Measurements from ENCODE around the gene CST8.
"Not testable (repeated sequence)": the region's sequence is repeated elsewhere in the genome, so short reads cannot be mapped to it uniquely, and the experiment has no call there.

CST8 gene, protein sequence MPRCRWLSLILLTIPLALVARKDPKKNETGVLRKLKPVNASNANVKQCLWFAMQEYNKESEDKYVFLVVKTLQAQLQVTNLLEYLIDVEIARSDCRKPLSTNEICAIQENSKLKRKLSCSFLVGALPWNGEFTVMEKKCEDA

DNA sequence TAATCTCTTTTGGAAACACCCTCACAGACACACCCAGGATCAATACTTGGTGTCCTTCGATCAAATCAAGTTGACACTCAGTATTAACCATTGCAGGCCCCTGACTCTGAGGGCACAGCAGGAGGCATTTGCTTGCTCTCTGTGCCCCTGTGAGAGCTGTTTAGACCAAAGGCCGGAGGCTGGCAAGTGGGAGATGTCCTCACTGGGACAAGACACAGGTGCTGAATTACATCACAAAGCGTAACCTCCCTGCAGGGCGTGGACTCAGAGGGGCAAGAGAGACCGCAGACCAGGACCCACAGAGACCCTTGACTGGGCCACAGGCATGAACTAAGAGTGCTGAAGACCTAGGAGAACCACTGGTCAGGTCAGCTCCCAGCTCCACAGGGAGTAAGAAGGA lies at the start of gene CST8:
CST8 (plus strand) TSS at position 301 of the 400 bp plus-strand sequence. CDS start 551 bp downstream, outside the sequence.
- DNase-seq = no peak

DNA sequence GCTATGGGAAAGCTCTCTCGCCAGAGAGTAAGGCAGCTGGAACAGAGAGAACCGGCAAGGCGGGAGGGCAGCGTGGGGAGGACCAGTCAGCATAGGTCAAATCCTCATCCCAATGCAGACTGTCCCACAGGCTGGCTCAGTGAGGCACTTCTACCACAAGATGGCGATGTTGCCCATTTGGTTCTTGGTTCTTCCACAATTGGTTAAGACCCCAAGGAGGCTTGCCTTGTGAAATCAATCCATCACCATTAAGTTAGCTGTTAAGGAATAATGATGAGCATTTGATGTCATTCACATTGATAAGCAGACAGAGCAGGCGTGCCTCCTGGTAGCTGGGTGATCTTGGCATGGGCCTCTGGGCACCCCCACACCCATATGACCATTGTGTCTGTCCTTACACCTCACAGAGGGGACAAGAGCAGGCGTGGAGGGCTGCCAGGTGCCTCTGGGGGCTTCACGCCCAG lies 49.0 kb upstream of the CST8 start:
- DNase-seq = peak; percentile 45 to 75

DNA sequence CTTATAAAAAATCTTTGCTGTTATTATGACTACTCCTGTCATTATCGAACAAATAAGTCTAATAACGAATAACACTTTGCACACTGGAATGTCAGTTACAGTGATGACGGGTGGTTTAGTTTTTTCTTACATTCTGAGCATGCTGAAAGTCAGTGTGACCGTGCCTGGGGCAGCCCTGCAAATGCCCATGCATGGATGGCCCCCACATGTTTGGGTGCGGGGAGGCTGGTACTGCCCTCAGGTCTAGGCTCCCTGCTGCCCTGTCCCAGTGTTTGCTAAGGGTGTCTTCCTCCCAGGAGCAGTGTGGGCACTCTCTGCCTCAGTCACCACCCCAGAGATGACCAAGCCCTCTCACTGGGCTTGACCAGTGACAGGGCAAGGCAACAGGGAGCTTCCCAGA lies 48.5 kb upstream of the CST8 start:
- DNase-seq = no peak

DNA sequence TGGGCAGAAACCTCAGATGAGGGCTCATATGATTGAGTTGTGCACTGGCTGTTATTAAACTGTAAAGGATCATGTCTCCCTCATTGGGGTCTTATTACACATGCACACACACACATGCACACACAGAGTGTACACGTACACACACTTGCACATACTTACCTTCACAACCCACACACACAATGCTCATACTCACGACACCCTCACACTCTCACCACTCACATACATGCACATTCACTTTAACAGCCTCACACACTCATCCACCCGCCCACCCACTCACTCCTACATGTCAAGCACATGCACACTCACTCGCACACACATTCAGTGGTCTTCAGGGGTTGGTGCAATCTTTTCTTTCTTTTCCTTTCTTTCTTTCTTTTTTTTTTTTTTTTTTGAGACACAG lies 46.1 kb upstream of the CST8 start:
- DNase-seq = no peak

DNA sequence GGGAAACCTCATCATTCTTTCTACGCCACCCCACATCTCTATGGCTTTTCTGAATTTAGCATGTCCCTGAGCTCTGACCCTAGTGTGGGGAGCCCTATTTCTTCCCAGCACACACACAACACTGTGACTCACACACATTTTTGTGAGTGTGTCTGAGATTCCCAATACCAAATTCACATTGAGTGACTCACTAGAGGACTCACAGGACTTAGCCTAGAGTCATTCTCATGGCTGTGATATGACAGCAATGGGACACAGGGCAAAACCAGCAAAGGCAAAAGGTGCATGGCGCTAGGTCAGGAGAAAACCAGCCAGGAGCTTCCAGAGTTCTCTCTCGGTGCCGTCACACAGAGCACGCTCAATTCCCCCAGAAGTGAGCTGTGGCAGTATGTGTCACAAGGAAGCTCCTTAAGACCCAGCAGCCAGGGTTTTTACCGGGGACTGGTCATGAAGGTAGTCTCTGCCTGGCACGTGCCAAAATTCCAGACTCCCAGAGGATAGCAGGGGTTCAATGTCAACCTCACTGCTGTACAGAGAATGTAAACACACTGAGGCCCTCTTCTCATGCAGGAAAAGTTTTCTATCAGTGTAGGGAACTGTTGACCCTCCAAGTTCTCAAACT lies 45.2 kb upstream of the CST8 start:
- DNase-seq = no peak

DNA sequence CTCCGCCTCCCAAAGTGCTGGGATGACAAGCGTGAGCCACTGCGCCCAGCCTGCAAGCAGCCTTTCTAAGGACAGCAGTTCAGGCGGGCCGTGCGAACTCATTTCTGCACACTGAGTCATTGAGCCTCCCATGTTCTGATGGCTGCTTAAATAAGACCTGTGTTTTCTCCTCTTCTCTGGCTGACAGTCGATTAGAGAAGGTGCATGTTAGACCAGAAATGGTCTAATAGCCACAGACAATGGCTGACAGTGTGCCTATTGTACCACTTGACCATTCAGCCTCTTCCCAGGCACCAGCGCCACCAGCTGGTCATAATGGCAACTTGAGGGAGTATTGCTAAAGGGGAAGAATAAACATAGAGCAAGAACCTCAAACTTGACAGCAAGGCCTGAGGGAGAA lies 44.4 kb upstream of the CST8 start:
- DNase-seq = peak in 1 of 2 experiments; percentile 25

DNA sequence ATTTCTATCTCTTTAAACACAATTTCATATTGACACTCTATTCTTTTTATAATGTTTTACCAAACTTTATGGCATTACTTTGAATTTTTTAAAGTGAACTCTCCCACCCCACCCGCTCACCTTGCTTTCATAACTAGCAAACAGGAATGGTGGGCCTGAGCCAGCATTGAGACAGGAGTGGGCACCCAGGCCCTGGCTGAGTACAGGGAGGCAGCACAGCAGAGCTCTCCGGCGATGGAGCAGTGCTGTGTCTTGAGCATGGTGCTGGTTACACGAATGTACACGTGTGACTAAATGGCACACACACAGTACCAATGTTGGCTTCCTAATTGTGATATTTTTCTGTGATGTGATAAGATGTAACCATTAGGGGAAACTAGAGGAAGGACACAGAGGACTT lies 42.8 kb upstream of the CST8 start:
- no peak for DNase-seq

DNA sequence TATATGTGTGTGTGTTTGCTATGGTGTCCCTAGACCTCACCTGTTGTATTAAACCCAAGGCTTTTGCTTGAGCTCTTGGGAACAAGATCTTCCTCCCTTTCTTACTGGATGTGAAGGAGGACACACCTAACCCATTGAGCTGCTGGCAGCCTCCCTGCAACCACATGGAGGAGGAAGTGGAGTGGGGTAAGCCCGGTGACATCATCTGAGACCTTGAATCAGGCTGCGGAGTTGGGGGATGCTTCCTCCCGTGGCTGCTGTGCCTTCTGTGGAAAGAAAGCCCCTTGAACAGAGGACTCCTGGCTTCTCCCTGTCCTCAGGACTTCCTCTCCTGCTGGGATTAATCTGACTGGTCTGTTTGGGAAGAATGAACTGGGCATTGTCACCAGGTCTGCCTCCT lies 41.5 kb upstream of the CST8 start:
- no peak for DNase-seq

DNA sequence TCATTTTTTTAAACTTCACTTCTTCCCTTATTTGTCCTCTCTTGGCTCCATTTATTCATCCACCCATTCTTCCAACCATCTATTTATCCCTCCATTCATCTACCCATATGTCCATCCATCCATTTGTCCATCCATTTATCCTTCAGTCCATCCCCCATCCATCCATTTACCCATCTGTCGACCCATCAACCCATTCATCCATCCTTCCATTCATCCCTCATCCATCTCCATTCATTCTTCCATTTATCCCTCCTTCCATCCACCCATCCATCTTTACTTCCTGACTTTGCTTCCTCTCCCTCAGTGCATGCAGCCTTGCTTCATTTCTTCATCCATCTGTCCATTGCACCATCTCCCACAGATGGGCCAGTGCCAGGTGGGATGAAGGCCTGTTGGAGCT lies 40.0 kb upstream of the CST8 start:
- DNase-seq = no peak

DNA sequence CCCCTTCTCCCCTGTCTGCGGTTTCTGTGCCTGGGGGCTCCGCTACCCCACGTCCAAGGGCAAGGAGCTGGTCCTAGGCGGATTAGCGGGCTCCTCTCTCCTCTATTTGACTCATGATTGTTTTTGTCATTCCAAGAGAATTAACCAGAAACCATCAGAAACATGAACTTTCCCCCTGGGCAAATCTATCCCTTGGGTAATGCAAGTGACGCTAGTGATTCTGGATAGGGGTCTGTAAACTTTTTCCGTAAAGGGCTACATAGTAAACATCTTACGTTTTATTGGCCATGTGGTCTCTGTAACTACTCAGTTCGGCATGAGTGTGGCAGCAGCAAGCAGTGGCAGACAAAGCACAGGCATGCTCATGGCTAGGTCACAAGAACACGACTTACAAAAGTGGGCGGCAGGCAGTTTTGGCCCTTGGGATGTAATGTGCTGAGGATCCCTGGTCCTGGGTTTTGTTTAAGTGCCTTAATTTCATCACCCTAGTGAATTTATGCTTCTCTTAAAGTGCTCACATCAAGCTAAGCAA lies 38.9 kb upstream of the CST8 start:
- no peak for DNase-seq

DNA sequence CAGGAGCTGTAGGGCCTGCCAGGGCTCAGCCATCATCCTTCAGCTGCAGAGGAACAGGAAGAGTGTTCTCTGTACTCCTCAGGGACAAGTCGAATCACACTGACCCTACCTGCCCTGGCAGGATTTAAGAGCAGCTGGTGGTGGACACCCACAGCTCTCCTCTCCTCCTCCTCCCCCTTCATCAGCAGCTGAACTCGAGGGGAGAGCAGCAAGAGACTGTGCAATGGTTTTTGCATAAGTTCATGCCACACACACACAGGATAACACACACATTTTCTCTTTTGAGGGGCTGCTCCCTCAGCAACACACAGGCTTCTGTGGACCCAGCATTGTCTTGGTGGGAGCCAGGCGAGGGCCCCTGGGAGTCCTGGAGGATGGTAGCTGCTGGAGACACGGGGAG lies 38.1 kb upstream of the CST8 start, which contains the start of gene CST11:
CST11 (minus strand) TSS at position 101 of the 400 bp plus-strand sequence; CDS start at position 36, 65 bp downstream.
- no peak for DNase-seq

DNA sequence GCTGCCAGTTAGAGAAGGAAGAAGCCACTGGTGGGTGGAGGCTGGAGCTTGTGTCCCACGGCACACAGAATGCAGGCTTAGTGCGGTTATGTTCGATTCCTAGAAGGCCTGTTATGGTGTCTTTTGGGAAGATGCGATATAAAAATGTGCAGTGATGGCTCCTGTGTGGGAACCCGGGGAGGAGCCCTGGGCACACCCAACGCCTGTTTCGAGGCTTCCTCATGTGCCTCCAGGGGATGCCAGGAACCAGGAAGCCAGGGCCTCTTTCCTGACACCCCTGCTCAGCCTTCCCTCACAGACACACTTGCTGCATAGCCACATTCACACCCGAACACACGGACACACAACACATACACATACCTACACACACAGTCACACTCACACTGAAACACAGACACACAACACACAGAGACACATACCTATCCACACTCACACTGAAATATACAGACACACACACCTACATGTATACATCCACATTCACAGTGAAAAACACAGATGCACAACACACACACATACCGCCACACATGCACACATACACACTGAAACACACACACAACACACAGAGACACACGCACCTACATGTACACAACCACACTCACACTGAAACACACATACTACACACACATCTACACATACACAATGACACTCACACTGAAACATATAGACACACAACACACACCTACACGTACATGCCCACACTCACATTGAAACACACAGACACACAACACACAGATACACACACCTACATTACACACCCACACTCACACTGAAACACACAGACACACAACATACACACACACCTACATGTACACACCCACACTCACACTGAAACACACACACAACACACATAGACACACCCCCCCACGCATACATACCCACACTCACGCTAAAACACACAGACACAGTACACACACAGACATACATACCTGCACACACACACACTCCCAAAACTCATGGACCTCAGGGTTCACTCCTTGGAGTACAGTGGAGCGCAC lies 37.1 kb upstream of the CST8 start:
- DNase-seq = no peak

DNA sequence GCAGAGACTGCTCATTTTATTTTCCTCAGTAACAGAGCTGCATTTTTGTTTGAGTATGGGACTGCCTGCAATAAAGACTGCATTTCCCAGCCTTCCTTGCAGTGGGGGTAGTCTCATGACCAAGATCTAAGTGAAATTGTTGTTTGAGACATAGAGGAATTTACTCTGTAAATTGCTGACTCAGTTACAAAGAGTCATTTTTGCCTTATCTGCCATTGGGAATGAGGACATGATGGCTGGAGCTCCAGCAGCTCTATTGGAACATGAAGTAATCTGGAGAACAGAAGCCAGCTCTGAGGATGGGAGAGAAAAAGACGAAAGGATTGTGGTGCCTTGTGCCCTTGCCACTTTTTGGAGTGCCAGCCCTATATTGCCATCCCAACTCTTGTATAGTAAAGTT lies 36.1 kb upstream of the CST8 start:
- no peak for DNase-seq

DNA sequence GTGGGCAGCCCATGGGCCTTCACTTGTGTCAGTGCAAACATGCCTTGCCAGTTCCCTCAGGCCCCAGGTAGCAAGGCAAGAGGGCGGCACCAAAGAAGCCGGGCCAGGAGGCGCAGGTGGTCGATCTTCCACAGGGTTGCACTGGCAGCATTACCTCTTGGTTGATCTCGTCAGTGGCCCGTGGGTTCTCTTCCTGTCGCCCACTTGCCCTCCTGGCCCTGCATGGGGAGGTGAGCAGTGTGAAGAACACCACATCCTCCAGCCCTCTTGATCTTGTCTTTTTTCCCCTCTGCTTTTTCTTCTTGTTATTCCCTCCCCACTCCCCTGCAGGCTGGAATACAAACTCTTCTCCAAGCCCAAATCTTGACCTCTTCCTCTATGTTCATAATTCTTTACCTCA lies 35.3 kb upstream of the CST8 start:
- DNase-seq = no peak

DNA sequence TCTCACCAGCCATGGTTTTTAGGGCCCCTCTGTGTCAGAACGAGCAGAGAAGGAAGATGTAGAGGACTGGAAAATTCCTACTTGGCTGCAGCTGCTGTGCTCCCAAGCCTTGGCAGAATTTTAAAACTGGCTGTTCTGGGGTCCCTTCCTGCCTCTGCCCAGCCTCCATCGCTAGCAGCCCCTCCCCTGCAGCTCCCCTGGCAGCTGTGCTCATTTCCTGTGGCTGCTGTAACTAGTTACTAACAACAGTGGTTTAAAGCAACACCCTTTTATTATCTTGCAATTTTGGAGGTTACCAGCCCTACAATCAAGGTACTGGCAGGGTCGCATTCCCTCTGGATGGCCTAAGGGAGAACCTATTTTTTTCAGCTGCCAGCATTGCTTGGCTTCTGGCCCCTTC lies 34.5 kb upstream of the CST8 start:
- DNase-seq = no peak

DNA sequence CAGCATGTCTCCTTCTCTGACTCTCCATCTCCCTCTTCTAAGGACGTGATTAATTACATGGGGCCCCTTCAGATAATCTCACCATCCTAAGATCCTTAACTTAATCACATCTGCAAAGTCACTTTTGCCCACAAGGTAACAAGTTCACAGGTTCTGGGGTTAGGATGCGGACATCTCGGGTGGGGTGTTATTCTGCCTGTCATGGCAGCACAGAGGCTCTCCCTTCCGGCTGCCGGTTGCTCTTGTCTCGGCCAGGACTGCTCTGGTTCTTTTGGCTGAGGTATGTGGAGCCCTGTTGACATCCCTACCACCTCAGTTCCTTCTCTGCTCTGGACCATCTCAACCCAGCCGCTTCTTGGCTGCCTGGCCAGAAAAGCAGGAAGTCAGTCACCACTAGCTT lies 34.0 kb upstream of the CST8 start:
- no peak for DNase-seq

DNA sequence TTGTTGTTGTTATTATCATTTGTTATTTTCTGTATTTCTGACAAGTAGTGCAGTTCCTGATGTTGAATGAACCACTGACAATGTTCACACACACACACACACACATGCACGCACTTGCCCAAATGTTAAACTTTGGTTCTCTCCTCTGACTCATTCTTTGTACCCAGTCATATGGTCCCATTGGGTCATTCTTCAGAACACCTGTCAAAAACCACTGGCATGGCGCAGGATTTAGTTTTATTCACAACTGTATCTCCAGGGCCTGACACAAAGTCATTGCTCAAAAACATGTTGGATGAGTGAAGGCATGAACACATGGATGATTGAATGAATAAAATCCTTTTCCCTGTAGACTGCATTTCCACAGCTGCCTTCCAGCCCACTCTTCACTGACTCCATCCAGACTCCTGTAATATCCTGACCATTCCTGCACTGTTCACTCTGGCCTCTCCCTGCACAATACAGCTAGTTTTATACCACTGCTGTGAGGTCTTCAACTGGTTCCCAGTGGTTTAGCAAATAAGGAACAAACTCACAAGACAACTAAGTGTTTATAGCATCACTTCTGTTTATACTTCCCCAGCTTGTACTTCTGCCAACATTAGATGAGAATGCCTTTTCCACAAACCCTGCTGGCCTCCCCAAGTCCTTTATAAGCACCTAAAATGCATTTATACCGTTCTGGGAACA lies 31.3 kb upstream of the CST8 start:
- no peak for DNase-seq

DNA sequence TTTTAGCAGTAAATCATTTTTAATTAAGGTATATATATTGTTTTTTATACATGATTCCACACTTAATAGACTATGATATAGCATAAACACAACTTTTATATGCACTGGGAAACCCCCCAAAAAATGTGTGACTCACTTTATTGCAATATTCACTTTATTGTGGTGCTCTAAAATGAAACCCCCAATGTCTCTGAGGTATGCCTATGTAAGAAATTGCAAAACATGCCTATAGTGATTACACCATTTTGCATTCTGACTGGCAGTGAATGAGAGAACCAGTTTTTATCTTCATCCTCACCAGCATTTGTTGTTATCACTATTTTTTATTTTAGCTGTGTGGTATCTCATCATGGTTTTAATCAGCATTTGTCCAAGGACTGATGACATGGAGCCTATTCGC lies 29.7 kb upstream of the CST8 start:
- DNase-seq = no peak

DNA sequence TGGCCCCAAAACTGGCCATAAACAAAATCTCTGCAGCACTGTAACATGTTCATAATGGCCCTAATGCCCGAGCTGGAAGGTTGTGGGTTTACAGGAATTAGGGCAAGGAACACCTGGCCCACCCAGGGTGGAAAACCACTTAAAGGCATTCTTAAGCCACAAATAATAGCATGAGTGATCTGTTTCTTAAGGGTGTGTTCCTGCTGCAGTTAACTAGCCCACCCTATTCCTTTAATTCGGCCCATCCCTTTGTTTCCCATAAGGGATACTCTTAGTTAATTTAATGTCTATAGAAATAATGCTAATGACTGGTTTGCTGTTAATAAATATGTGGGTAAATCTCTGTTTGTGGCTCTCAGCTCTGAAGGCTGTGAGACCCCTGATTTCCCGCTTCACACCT lies 24.0 kb upstream of the CST8 start:
- DNase-seq = not testable (repeated sequence)

DNA sequence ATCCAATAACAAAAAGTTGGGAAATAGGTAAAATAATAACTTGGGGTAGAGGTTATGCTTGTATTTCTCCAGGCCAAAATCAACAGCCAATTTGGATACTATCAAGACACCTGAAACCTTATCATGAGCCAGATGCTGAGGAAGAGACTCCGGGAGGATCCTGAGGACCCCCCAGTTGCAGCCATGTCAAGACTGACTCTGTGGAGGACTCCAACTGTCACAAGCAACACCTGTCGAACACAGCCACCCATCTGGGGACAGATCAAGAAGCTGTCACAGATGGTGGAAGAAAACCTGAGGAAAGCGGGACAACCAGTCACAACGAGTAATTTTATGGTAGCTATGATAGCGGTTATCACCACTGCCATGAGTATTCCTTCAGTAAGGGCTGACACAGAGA lies 18.6 kb upstream of the CST8 start:
- DNase-seq = not testable (repeated sequence)

DNA sequence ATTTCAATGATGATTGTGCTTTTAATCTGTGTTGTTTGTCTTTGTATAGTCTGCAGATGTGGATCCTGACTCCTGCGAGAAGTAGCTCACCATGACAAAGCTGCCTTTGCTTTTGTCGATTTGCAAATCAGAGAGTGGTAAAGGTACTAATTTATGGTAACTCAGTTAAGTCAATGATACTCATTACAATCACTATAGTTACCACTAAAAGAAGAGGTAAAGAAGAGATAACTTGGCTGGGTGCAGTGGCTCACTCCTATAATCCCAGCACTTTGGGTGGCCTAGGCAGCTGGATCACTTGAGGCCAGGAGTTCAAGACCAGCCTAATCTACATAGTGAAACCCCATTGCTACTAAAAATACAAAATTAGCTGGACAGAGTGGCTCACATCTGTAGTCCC lies 17.6 kb upstream of the CST8 start:
- DNase-seq = not testable (repeated sequence)

DNA sequence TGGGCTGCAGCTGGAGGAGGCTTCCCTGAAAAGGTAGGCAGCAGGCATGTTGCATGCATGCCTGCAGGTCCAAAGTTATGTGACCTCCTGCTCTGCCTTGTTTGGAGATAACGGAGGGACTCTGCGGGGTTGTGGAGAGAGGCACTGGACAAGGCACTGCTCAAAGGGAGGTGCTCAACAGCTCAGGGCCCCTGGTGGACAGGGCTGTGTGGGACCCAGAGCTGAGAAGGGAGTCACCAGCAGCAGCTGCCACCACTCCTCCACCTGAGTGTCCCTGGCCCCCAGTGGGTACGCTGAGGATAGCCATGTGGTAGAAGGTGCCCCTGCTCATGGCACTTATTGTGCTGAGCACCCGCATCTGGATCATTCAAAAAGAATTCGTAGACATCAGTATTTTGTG lies 15.5 kb upstream of the CST8 start:
- DNase-seq = no peak

Measured in NCI-H1930 (cell line).